ENCODE results near the gene WRAP53.

- TF ChIP-seq, protein P1, sequence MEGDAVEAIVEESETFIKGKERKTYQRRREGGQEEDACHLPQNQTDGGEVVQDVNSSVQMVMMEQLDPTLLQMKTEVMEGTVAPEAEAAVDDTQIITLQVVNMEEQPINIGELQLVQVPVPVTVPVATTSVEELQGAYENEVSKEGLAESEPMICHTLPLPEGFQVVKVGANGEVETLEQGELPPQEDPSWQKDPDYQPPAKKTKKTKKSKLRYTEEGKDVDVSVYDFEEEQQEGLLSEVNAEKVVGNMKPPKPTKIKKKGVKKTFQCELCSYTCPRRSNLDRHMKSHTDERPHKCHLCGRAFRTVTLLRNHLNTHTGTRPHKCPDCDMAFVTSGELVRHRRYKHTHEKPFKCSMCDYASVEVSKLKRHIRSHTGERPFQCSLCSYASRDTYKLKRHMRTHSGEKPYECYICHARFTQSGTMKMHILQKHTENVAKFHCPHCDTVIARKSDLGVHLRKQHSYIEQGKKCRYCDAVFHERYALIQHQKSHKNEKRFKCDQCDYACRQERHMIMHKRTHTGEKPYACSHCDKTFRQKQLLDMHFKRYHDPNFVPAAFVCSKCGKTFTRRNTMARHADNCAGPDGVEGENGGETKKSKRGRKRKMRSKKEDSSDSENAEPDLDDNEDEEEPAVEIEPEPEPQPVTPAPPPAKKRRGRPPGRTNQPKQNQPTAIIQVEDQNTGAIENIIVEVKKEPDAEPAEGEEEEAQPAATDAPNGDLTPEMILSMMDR (IDR thresholded peaks at IDR 0.05): no peak
- no peak for TF ChIP-seq POLR2A (IDR thresholded peaks at IDR 0.05)
Observed at GRCh38 chr17:7740481-7741001, 52.3 kb downstream of the WRAP53 start.

Data from uterus (tissue), 2 donors.